HG03066 (cell line): ENCODE measurements around the gene CAMSAP1.

ENCODE experiments used
- ATAC-seq: cut with Tn5 transposase; IDR thresholded peaks from one replicate; pipeline ENCODE4 v1.9.1; 2021; ENCODE audit warnings: low read depth; ENCODE audit not compliant: unreplicated experiment

CAMSAP1 gene

GRCh38 chr9:135939351-135940265 lies 32.3 kb upstream of the CAMSAP1 start:
- ATAC-seq: no peak

DNA sequence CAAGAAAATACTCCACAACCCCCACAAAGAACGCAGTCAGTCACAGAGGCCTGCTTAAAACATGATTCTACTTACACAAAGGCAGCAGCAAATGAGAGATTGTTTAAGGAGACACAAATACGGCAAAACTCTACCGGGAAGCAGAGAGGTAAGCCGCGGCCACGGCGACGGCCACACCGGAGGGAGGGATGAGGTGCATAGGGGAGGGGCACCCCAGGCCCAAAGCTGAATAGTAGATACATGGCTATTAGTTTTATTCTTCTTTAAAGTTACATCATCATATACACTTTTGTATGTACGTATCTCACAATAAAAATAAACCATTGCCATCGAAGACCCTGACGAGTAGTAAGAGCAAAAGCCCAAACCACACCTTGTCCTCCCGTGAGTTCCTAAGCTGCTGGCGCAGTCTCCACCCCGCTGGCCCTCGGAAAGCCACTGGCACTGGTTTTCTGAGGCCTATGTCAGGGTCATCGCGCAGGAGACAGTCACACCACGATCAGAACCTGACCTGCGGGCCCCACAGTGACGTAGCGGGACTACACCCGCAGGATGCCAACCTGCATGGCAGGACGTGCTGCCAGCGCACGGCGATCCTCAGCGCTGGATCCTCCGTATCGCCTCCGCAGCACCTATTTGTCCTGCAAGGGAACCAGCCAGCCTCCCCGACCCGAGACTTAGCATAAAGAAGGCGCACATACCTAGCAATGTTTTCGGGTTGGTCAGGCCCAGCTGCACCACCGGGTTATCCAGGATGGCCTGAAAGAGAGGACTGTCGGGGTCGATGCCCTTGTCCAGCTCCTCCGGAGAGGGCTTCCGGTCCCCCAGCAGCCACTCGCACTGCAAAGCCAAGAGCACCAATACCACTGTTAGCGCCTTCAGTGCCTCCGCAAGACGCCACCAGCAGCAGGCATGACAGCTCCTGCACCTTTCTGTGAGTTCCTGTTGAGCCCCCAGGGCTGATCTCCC lies 30.5 kb upstream of the CAMSAP1 start:
- ATAC-seq: no peak

DNA sequence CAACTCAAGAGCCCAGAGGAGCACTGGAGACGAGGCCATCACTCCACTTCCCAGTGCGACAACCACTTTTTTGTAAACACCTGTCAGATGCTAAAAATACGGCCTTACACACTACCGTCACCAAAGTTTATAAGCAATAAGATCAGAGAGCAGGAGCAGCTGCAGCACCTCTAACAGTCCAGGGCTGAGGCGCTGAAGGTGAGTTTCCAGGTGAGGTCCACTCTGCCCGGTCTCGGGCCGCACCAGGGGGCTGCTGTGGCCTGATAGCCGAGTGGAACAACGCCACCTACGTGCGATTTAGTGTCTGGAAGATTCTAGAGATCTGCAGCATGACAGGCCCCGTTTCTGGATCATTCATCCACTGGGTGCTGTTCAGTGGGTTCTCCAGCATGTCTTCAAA lies 25.8 kb upstream of the CAMSAP1 start:
- ATAC-seq: no peak

DNA sequence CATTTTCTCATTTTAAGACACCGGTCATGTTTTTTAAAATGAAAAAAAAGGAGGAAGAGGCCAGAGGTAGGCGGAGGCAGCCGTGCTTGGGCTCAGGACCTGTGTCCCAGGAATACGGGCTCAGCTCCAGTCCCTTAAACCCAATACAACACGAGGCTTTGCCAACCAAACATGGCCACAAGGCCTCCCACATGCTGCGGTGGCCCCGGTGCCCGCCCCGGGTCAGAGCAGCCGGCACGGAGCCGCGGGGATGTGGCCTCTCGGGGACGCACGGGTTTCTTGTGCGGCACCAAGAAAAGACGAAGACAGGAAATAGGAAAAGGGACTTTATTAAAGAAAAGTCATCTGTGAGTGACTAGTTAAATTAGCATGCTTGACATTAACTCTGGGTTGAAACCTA lies 25.3 kb upstream of the CAMSAP1 start:
- ATAC-seq: no peak

- ATAC-seq: no peak
Measured at GRCh38 chr9:135931349-135931820, 24.0 kb upstream of the CAMSAP1 start.

GRCh38 chr9:135930446-135931345 lies 23.4 kb upstream of the CAMSAP1 start:
- ATAC-seq: no peak

GRCh38 chr9:135929656-135930445 lies 22.5 kb upstream of the CAMSAP1 start:
- no peak for ATAC-seq

DNA sequence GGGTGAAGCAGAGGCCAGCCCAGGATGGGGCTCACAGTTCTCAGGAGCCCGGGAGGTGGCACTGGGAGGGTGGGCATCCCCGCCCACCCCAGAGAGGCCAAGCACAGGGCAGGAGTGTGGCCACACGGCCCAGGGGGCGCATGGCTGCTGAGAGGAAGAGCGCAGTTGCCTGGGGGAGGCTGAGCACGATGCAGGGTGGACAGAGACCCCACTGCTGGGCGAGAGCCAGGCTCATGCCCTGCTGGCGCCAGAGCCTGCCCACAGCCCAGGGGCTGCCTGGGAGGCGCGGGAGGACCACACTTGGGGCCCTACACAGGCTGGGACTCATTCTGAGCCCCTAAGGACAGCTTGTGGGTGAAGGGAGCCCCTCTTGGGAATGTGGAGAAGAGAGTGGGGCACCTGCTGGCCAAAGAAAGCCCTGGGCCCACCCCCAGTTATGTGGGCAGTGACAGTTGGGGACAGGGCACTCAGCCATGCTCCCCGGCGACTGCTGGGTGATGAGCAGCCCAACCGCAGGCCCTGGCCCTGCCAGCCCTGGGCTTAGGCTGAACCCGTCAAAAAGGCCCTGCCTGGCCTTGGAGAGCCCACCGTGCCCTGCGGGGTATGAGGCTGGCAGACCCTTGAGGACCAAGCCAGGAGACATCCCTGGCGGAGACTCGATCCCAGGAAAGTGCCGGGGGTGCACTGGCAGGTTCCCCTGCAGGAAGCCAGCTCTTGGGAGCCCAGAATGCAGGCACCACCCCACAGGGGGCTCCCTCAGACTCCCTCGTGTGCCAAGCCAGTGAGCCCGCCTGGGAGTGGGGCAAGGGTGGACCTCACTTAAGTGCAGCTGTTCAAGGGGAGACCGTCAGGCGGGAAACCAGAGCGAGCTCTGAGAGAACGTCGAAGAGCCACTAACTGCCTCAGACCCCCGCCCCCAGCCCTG lies 21.6 kb upstream of the CAMSAP1 start:
- no peak for ATAC-seq

GRCh38 chr9:135928074-135928730 lies 20.9 kb upstream of the CAMSAP1 start:
- no peak for ATAC-seq

GRCh38 chr9:135927195-135928013 lies 20.1 kb upstream of the CAMSAP1 start:
- no peak for ATAC-seq

GRCh38 chr9:135926402-135927194 lies 19.3 kb upstream of the CAMSAP1 start:
- ATAC-seq: no peak

- ATAC-seq: no peak
Measured at GRCh38 chr9:135925496-135926133, 18.3 kb upstream of the CAMSAP1 start.

GRCh38 chr9:135924628-135925338 lies 17.4 kb upstream of the CAMSAP1 start:
- ATAC-seq: no peak

GRCh38 chr9:135923508-135923907 lies 16.2 kb upstream of the CAMSAP1 start:
- ATAC-seq: no peak

GRCh38 chr9:135921749-135922310 lies 14.5 kb upstream of the CAMSAP1 start:
- no peak for ATAC-seq
